G401 (cell line): Measurements from ENCODE around the gene MAST1. TPM values are rescaled to one million over a fixed set of nuclear protein-coding genes. Genes with fewer than 3 reads are reported as not detected.

Experiments
- DNase-seq: peaks from one replicate; pipeline ENCODE4 v3.0.0-alpha.2; 2015; ENCODE audit warnings: low spot score
- in situ Hi-C: cut with HindIII; loops from 2 replicates; pipeline ENCODE4 v1.10.0; 2016; ENCODE audit warnings: low sequenced_read_pairs, mixed read lengths
- total RNA-seq: library from RNA; depleted of rRNA; stranded (reverse); fragments of >200 nt; shearing (Covaris generic); gene quantifications from 2 replicates; pipeline ENCODE4 v1.2.3, GENCODE V29; 2014; rRNA removed

The MAST1 gene
- total RNA-seq, 1 experiment from 2014 or later: 22.6 TPM

DNA sequence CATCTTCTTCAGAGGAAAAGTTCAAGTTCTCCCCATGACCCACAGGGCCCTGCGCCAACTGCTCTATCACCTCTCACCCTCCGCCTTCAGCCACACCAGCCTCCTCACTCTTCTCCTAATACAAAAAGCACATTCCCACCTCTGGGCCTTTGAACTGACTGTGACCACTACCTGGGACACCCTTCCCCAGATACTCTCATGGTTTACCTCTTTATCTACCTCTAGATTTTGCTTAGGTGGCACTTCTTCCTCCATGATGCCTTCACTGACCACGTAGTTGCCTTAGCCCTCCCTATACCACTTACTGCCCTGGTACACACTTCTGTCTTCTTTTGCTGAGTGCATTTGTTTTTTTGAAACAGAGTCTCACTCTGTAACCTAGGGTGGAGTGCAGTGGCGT, 84.6 kb downstream of the MAST1 start:
- in situ Hi-C loops: loop anchor here (25.0 kb wide), 1 partner anchor 139 kb away; no protein-coding TSS in a partner anchor
- no peak for DNase-seq

Other genes starting within 250 kb of the MAST1 start
- gene ZNF490, start 227.7 kb upstream of the MAST1 start, total RNA-seq: 3.9 and 4.8 TPM in 2 replicates
- 3.8 and 9.2 TPM in 2 replicates for gene ZNF791, start 227.6 kb upstream of the MAST1 start, total RNA-seq
- 30.0 and 58.1 TPM in 2 replicates for gene MAN2B1, start 171.8 kb upstream of the MAST1 start, total RNA-seq
- gene WDR83, start 171.7 kb upstream of the MAST1 start, total RNA-seq: 10.9 and 17.9 TPM in 2 replicates
- gene DHPS, start 156.6 kb upstream of the MAST1 start, total RNA-seq: 70.6 and 99.0 TPM in 2 replicates
- gene GNG14, start 150.5 kb upstream of the MAST1 start, total RNA-seq: not detected in 2 replicates
- 39.2 and 41.6 TPM in 2 replicates for gene FBXW9, start 141.9 kb upstream of the MAST1 start, total RNA-seq
- 43.9 and 63.1 TPM in 2 replicates for gene TNPO2, start 114.6 kb upstream of the MAST1 start, total RNA-seq
- 621 and 678 TPM in 2 replicates for gene TRIR, start 103.8 kb upstream of the MAST1 start, total RNA-seq
- 232 and 263 TPM in 2 replicates for gene GET3, start 101.0 kb upstream of the MAST1 start, total RNA-seq
- gene BEST2, start 86.7 kb upstream of the MAST1 start, total RNA-seq: not detected in 2 replicates
- 19.4 and 20.2 TPM in 2 replicates for gene HOOK2, start 63.0 kb upstream of the MAST1 start, total RNA-seq
- gene JUNB, start 47.0 kb upstream of the MAST1 start, total RNA-seq: 28.3 and 35.9 TPM in 2 replicates
- 290 and 300 TPM in 2 replicates for gene PRDX2, start 36.7 kb upstream of the MAST1 start, total RNA-seq
- gene THSD8, start 36.4 kb upstream of the MAST1 start, total RNA-seq: not detected in 2 replicates
- gene RNASEH2A, start 31.9 kb upstream of the MAST1 start, total RNA-seq: 69.1 and 124 TPM in 2 replicates
- 5.7 and 8.0 TPM in 2 replicates for gene RTBDN, start 3.9 kb upstream of the MAST1 start, total RNA-seq
- gene DNASE2, start 42.9 kb downstream of the MAST1 start, total RNA-seq: 68.1 and 68.4 TPM in 2 replicates
- gene KLF1, start 48.7 kb downstream of the MAST1 start, total RNA-seq: not detected in 2 replicates
- 90.3 and 125 TPM in 2 replicates for gene GCDH, start 52.6 kb downstream of the MAST1 start, total RNA-seq
- 0.17 and 0.31 TPM in 2 replicates for gene SYCE2, start 80.8 kb downstream of the MAST1 start, total RNA-seq
- gene FARSA, start 95.2 kb downstream of the MAST1 start, total RNA-seq: 142 and 150 TPM in 2 replicates
- 1,471 and 1,755 TPM in 2 replicates for gene CALR, start 100.1 kb downstream of the MAST1 start, total RNA-seq
- gene RAD23A, start 107.3 kb downstream of the MAST1 start, total RNA-seq: 76.4 and 88.8 TPM in 2 replicates
- gene GADD45GIP1, start 118.7 kb downstream of the MAST1 start, total RNA-seq: 79.7 and 124 TPM in 2 replicates
- gene DAND5, start 131.1 kb downstream of the MAST1 start, total RNA-seq: 0.18 TPM in 1 of 2 replicates, not detected in the other
- 0.86 and 3.6 TPM in 2 replicates for gene NFIX, start 157.0 kb downstream of the MAST1 start, total RNA-seq